A375 (cell line): ENCODE data around the gene LY6G6D. TPM values are rescaled to one million over a fixed set of nuclear protein-coding genes. Genes with fewer than 3 reads are reported as not detected.

ENCODE experiments used
- small RNA-seq: library from RNA; depleted of rRNA; stranded (forward); fragments of <200 nt; gene quantifications from one replicate; pipeline ENCODE3, GENCODE V24; 2014
- total RNA-seq: library from RNA; depleted of rRNA; stranded (reverse); fragments of >200 nt; shearing (Covaris generic); gene quantifications from 2 replicates; pipeline ENCODE4 v1.2.3, GENCODE V29; 2014; rRNA removed

Gene LY6G6D
- total RNA-seq, 1 experiment from 2014 or later, result not detected

Small RNAs within 50 kb of the gene (small RNA-seq; reads per million reads assigned to genes)
- gene LY6G6D (not detected), gene MIR4646 (not detected), gene MSH5-SAPCD1 (not detected), gene RNU6-850P (not detected), gene SAPCD1 (not detected)

Other genes starting within 250 kb of the LY6G6D start
- 6.1 and 7.0 TPM in 2 replicates for gene MICB, start 217.2 kb upstream of the LY6G6D start, total RNA-seq
- gene MCCD1, start 186.4 kb upstream of the LY6G6D start, total RNA-seq, result not detected in 2 replicates
- gene DDX39B, start 173.3 kb upstream of the LY6G6D start, total RNA-seq, result 495 and 540 TPM in 2 replicates
- 0.26 and 1.9 TPM in 2 replicates for gene ATP6V1G2, start 168.7 kb upstream of the LY6G6D start, total RNA-seq
- 32.6 and 37.2 TPM in 2 replicates for gene NFKBIL1, start 167.7 kb upstream of the LY6G6D start, total RNA-seq
- gene LTA, start 143.1 kb upstream of the LY6G6D start, total RNA-seq, result not detected in 2 replicates
- 0.19 TPM in 1 of 2 replicates, not detected in the other for gene TNF, start 139.8 kb upstream of the LY6G6D start, total RNA-seq
- gene LTB, start 132.9 kb upstream of the LY6G6D start, total RNA-seq, result not detected in 2 replicates
- not detected in 2 replicates for gene LST1, start 129.1 kb upstream of the LY6G6D start, total RNA-seq
- gene NCR3, start 122.3 kb upstream of the LY6G6D start, total RNA-seq, result not detected in 2 replicates
- not detected in 2 replicates for gene AIF1, start 100.1 kb upstream of the LY6G6D start, total RNA-seq
- 90.3 and 94.7 TPM in 2 replicates for gene PRRC2A, start 94.6 kb upstream of the LY6G6D start, total RNA-seq
- gene BAG6, start 62.7 kb upstream of the LY6G6D start, total RNA-seq, result 209 and 229 TPM in 2 replicates
- gene APOM, start 59.5 kb upstream of the LY6G6D start, total RNA-seq, result 0.19 and 2.5 TPM in 2 replicates
- gene C6orf47, start 54.6 kb upstream of the LY6G6D start, total RNA-seq, result 17.9 and 18.9 TPM in 2 replicates
- gene GPANK1, start 50.4 kb upstream of the LY6G6D start, total RNA-seq, result 31.7 and 40.6 TPM in 2 replicates
- gene CSNK2B, start 49.3 kb upstream of the LY6G6D start, total RNA-seq, result 129 and 169 TPM in 2 replicates
- 1.7 and 3.4 TPM in 2 replicates for gene LY6G5B, start 45.4 kb upstream of the LY6G6D start, total RNA-seq
- gene LY6G5C, start 34.3 kb upstream of the LY6G6D start, total RNA-seq, result 0.94 TPM in 1 of 2 replicates, not detected in the other
- 25.7 and 26.1 TPM in 2 replicates for gene ABHD16A, start 12.0 kb upstream of the LY6G6D start, total RNA-seq
- not detected in 2 replicates for gene LY6G6F, start 8.5 kb upstream of the LY6G6D start, total RNA-seq
- gene LY6G6C, start 6.4 kb downstream of the LY6G6D start, total RNA-seq, result not detected in 2 replicates
- not detected in 2 replicates for gene MPIG6B, start 8.0 kb downstream of the LY6G6D start, total RNA-seq
- 25.3 and 28.6 TPM in 2 replicates for gene DDAH2, start 14.0 kb downstream of the LY6G6D start, total RNA-seq
- gene CLIC1, start 21.2 kb downstream of the LY6G6D start, total RNA-seq, result 484 and 511 TPM in 2 replicates
- gene MSH5, start 24.7 kb downstream of the LY6G6D start, total RNA-seq, result 14.9 and 36.7 TPM in 2 replicates
- 13.0 and 13.2 TPM in 2 replicates for gene SAPCD1, start 47.3 kb downstream of the LY6G6D start, total RNA-seq
- gene VWA7, start 62.0 kb downstream of the LY6G6D start, total RNA-seq, result 0.34 TPM in 2 replicates
- gene VARS1, start 80.4 kb downstream of the LY6G6D start, total RNA-seq, result 57.3 and 58.7 TPM in 2 replicates
- 39.2 and 40.2 TPM in 2 replicates for gene LSM2, start 91.6 kb downstream of the LY6G6D start, total RNA-seq
- gene HSPA1L, start 99.9 kb downstream of the LY6G6D start, total RNA-seq, result 0.11 and 0.50 TPM in 2 replicates
- gene HSPA1A, start 100.2 kb downstream of the LY6G6D start, total RNA-seq, result 37.6 and 43.8 TPM in 2 replicates
- 32.0 and 46.5 TPM in 2 replicates for gene HSPA1B, start 112.4 kb downstream of the LY6G6D start, total RNA-seq
- 15.9 and 16.8 TPM in 2 replicates for gene NEU1, start 147.5 kb downstream of the LY6G6D start, total RNA-seq
- gene SLC44A4, start 163.6 kb downstream of the LY6G6D start, total RNA-seq, result 0.37 TPM in 1 of 2 replicates, not detected in the other
- 29.6 and 34.8 TPM in 2 replicates for gene EHMT2, start 182.3 kb downstream of the LY6G6D start, total RNA-seq
- 5.6 and 6.4 TPM in 2 replicates for gene ZBTB12, start 186.7 kb downstream of the LY6G6D start, total RNA-seq
- 0.15 TPM in 1 of 2 replicates, not detected in the other for gene C2, start 212.4 kb downstream of the LY6G6D start, total RNA-seq
- 0.60 and 1.6 TPM in 2 replicates for gene CFB, start 230.7 kb downstream of the LY6G6D start, total RNA-seq
- gene NELFE, start 243.6 kb downstream of the LY6G6D start, total RNA-seq, result 134 and 146 TPM in 2 replicates
- gene SKIC2, start 243.8 kb downstream of the LY6G6D start, total RNA-seq, result 63.1 and 63.8 TPM in 2 replicates